Osteoblast (primary cell): ENCODE data around the gene PLCB4. TPM values are rescaled to one million over a fixed set of nuclear protein-coding genes. Genes with fewer than 3 reads are reported as not detected.

ENCODE experiments used
- DNase-seq: peaks from one replicate; pipeline ENCODE4 v3.0.0; 2011; ENCODE audit warnings: low spot score, mixed read lengths; ENCODE audit not compliant: insufficient read length; ENCODE audit errors: missing footprints
- H2AFZ ChIP-seq: 2 replicates; pipeline ENCODE4 v1.6.0; 2011; ENCODE audit warnings: mild to moderate bottlenecking, low read length
- H3K27ac ChIP-seq: 2 replicates; pipeline ENCODE4 v1.5.1; 2011; ENCODE audit warnings: mild to moderate bottlenecking, low read depth, low read length, moderate library complexity
- H3K27me3 ChIP-seq: 2 replicates; pipeline ENCODE4 v1.6.0; 2012; ENCODE audit warnings: mild to moderate bottlenecking, control low read depth, inconsistent platforms, low read length, moderate library complexity; ENCODE audit not compliant: insufficient read depth
- H3K36me3 ChIP-seq: 2 replicates; pipeline ENCODE4 v1.5.1; 2011; ENCODE audit warnings: mild to moderate bottlenecking, low read length, control low read depth, moderate library complexity; ENCODE audit not compliant: insufficient read depth
- H3K4me1 ChIP-seq: 2 replicates; pipeline ENCODE4 v1.5.1; 2011; ENCODE audit warnings: mild to moderate bottlenecking, low read length, control low read depth, moderate library complexity; ENCODE audit not compliant: insufficient read depth
- H3K4me2 ChIP-seq: 2 replicates; pipeline ENCODE4 v1.6.0; 2011; ENCODE audit warnings: mild to moderate bottlenecking, low read length; ENCODE audit not compliant: insufficient read depth
- H3K4me3 ChIP-seq: fragments of 200-600 bp; sonication (generic); 3 replicates; pipeline ENCODE4 v1.5.1; 2012; ENCODE audit warnings: mild to moderate bottlenecking, low read length, inconsistent platforms; ENCODE audit not compliant: insufficient read depth
- H3K79me2 ChIP-seq: 2 replicates; pipeline ENCODE4 v1.6.0; 2012; ENCODE audit warnings: mild to moderate bottlenecking, low read length, control low read depth, inconsistent platforms; ENCODE audit not compliant: insufficient read depth
- H3K9me3 ChIP-seq: 2 replicates; pipeline ENCODE4 v1.5.1; 2011; ENCODE audit warnings: low read depth, low read length, control low read depth
- H4K20me1 ChIP-seq: 2 replicates; pipeline ENCODE4 v1.6.0; 2012; ENCODE audit warnings: mild to moderate bottlenecking, low read length, control low read depth; ENCODE audit not compliant: insufficient read depth
- CTCF ChIP-seq: IDR thresholded peaks from 2 replicates; pipeline ENCODE4 v1.5.1; 2011; ENCODE audit warnings: mild to moderate bottlenecking, low read depth, low read length, moderate library complexity; ENCODE audit errors: extremely low read depth
- total RNA-seq: library from RNA; depleted of rRNA; stranded (reverse); fragments of >200 nt; gene quantifications from 2 replicates; pipeline ENCODE4 v1.2.3, GENCODE V29; 2012

The PLCB4 gene
- total RNA-seq, 1 donor: 13.0 TPM

- no peak for DNase-seq
- Histone ChIP-seq H3K4me3 (no peak overlapping the region), H3K27me3 (no peaks in the 10 kb centered on the region), H2AFZ (no peak overlapping the region), H4K20me1 (no peaks in the 10 kb centered on the region), H3K4me1 (peaks cover 32% of the 10 kb centered on the region), H3K27ac (no peak overlapping the region), H3K4me2 (no peak overlapping the region), H3K79me2 (no peaks in the 10 kb centered on the region), H3K9me3 (no peaks in the 10 kb centered on the region), H3K36me3 (peaks cover 32% of the 10 kb centered on the region)
- TF ChIP-seq CTCF: no peak
Observed at GRCh38 chr20:9399322-9399721, 330.4 kb downstream of the PLCB4 start.

- Histone ChIP-seq H3K27ac (peak overlapping the region; percentile 0), H3K36me3 (peaks cover 28% of the 10 kb centered on the region), H3K9me3 (no peaks in the 10 kb centered on the region), H4K20me1 (no peaks in the 10 kb centered on the region), H3K79me2 (no peaks in the 10 kb centered on the region), H3K4me2 (peak overlapping the region; percentile 15), H2AFZ (peak overlapping the region; percentile 23), H3K4me1 (peaks cover 32% of the 10 kb centered on the region), H3K4me3 (no peak overlapping the region), H3K27me3 (no peaks in the 10 kb centered on the region)
- DNase-seq: no peak
- no peak for TF ChIP-seq CTCF
Observed at GRCh38 chr20:9400171-9401025, 331.5 kb downstream of the PLCB4 start.

- no peak for DNase-seq
- H2AFZ ChIP-seq: no peak overlapping the region
- TF ChIP-seq CTCF: no peak
- H3K79me2 ChIP-seq: no peaks in the 10 kb centered on the region
- H4K20me1 ChIP-seq: no peaks in the 10 kb centered on the region
- H3K36me3 ChIP-seq: peaks cover 25% of the 10 kb centered on the region
- peaks cover 32% of the 10 kb centered on the region for H3K4me1 ChIP-seq
- no peak overlapping the region for H3K4me2 ChIP-seq
- no peak overlapping the region for H3K4me3 ChIP-seq
- H3K9me3 ChIP-seq: no peaks in the 10 kb centered on the region
- no peaks in the 10 kb centered on the region for H3K27me3 ChIP-seq
- no peak overlapping the region for H3K27ac ChIP-seq
Observed at GRCh38 chr20:9401371-9401770, 332.5 kb downstream of the PLCB4 start.

GRCh38 chr20:9402141-9402540, 333.3 kb downstream of the PLCB4 start:
- H3K79me2 ChIP-seq: no peaks in the 10 kb centered on the region
- no peak overlapping the region for H2AFZ ChIP-seq
- H3K36me3 ChIP-seq: peaks cover 25% of the 10 kb centered on the region
- H3K4me3 ChIP-seq: no peak overlapping the region
- H3K4me1 ChIP-seq: peaks cover 29% of the 10 kb centered on the region
- no peaks in the 10 kb centered on the region for H3K9me3 ChIP-seq
- no peak overlapping the region for H3K27ac ChIP-seq
- TF ChIP-seq CTCF: no peak
- no peak overlapping the region for H3K4me2 ChIP-seq
- DNase-seq: no peak
- H3K27me3 ChIP-seq: no peaks in the 10 kb centered on the region
- H4K20me1 ChIP-seq: no peaks in the 10 kb centered on the region
